ENCODE results near the gene KCTD15. TPM values are rescaled to one million over a fixed set of nuclear protein-coding genes. Genes with fewer than 3 reads are reported as not detected.

The KCTD15 gene
- total and polyA plus RNA-seq, 2 of the 4 experiments (the other 2 are of a cell fraction) = 16.3 to 19.6 TPM

DNA sequence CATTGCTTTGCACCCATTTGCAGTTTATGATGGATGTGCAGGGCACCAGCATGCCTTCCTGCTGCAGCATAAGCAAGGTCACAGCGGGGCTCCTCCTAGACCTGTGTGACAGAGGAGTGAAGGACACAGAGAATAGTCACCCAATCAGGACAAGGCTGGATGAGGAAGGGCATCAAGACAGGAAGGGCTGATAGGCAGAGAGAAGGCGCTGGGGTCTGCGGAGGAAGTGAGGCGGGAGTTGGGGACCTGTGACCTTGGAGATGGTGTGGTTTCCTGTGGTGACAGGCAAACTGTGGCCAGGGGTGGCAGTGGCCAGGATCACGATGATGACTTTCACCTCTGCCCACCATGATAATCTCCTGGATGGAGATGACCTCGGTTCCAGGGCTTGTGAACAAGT lies 16.4 kb upstream of the KCTD15 start:
- TF ChIP-seq, protein P1, sequence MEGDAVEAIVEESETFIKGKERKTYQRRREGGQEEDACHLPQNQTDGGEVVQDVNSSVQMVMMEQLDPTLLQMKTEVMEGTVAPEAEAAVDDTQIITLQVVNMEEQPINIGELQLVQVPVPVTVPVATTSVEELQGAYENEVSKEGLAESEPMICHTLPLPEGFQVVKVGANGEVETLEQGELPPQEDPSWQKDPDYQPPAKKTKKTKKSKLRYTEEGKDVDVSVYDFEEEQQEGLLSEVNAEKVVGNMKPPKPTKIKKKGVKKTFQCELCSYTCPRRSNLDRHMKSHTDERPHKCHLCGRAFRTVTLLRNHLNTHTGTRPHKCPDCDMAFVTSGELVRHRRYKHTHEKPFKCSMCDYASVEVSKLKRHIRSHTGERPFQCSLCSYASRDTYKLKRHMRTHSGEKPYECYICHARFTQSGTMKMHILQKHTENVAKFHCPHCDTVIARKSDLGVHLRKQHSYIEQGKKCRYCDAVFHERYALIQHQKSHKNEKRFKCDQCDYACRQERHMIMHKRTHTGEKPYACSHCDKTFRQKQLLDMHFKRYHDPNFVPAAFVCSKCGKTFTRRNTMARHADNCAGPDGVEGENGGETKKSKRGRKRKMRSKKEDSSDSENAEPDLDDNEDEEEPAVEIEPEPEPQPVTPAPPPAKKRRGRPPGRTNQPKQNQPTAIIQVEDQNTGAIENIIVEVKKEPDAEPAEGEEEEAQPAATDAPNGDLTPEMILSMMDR (conservative IDR thresholded peaks at IDR 0.05; ENCODE audit: low read depth, low read length) = no peak
- no peak for TF ChIP-seq MAZ (IDR thresholded peaks at IDR 0.05; ENCODE audit: borderline replicate concordance, low read depth, low read length)
- no peak overlapping the region for H2BK120ac ChIP-seq (ENCODE audit: low read depth, low read length)
- no peak overlapping the region for H2AK5ac ChIP-seq (ENCODE audit: low read depth, low read length)
- H2BK15ac ChIP-seq (ENCODE audit: low read depth, low read length) = no peak overlapping the region
- H3K36me3 ChIP-seq (ENCODE audit: control insufficient read depth, insufficient read depth, low read length) = no peaks in the 10 kb centered on the region
- no peak overlapping the region for H4K5ac ChIP-seq (ENCODE audit: low read depth, low read length)
- no peaks in the 10 kb centered on the region for H3K79me1 ChIP-seq (ENCODE audit: low read depth in 1 of 2, low read length in 2 of 2)
- BruUV-seq (replicated peaks) = no TSS peak
- H3K23ac ChIP-seq (ENCODE audit: low read depth, low read length) = no peak overlapping the region
- H3K9me3 ChIP-seq (ENCODE audit: control insufficient read depth, insufficient read depth, low read length) = no peaks in the 10 kb centered on the region
- ChIA-PET CTCF (interaction anchor here (0.6 to 3.2 kb wide), 2 partner anchors 217 to 366 kb away, joined by 3 to 36 read pairs; no protein-coding TSS in a partner anchor), POLR2A (ENCODE audit: unreplicated experiment) (no interaction called here)
- H4K91ac ChIP-seq (ENCODE audit: insufficient read depth, low read depth, low read length) = no peak overlapping the region
- H2BK20ac ChIP-seq (ENCODE audit: low read depth, low read length) = no peak overlapping the region
- no peak overlapping the region for H3K27ac ChIP-seq (ENCODE audit: insufficient read depth, low read length)
- H3K4me1 ChIP-seq (ENCODE audit: control insufficient read depth, insufficient read depth, low read length) = no peaks in the 10 kb centered on the region
- no peak overlapping the region for H2BK5ac ChIP-seq (ENCODE audit: low read depth, low read length, poor library complexity, severe bottlenecking)
- H4K20me1 ChIP-seq (ENCODE audit: insufficient read depth, low read length) = no peaks in the 10 kb centered on the region
- no peak overlapping the region for H2AK9ac ChIP-seq (replicated peaks; ENCODE audit: low read depth, low read length, poor library complexity)
- H3K56ac ChIP-seq (ENCODE audit: extremely low read depth, insufficient read depth, low read length) = no peak overlapping the region
- no peak overlapping the region for H3K14ac ChIP-seq (replicated peaks; ENCODE audit: low read depth, low read length)
- H3K4ac ChIP-seq (ENCODE audit: low read depth, low read length) = no peak overlapping the region
- no peak overlapping the region for H4K8ac ChIP-seq (ENCODE audit: low read depth in 2 of 2, low read length in 2 of 2)
- peaks cover 16% of the 10 kb centered on the region for H3K9me1 ChIP-seq (ENCODE audit: insufficient read depth, low read length)
- H2AFZ ChIP-seq (replicated peaks; ENCODE audit: low read length, poor library complexity) = no peak overlapping the region
- dilution Hi-C loops (cut with HindIII; ENCODE audit: low sequenced_read_pairs, unreplicated experiment) (no loop called here), in situ Hi-C loops (cut with MboI; ENCODE audit: low sequenced_read_pairs) (loop anchor here (5.0 to 25.0 kb wide), 2 partner anchors 222 to 557 kb away; no protein-coding TSS in a partner anchor), intact Hi-C loops (cut with micrococcal nuclease) (no loop called here)
- ATAC-seq (ENCODE audit: low read depth) (no peak), DNase-seq (no peak)
- peaks cover 16% of the 10 kb centered on the region; the same call in 1 of the 2 replicates for H3K27me3 ChIP-seq (ENCODE audit: control insufficient read depth, insufficient read depth, low read length)
- H3K4me2 ChIP-seq (ENCODE audit: low read depth, low read length) = no peak overlapping the region
- no peak overlapping the region for H3K9ac ChIP-seq (ENCODE audit: low read depth, low read length)
- WGBS, 2 experiments (ENCODE audit: extremely low coverage in 2 of 2, insufficient read length in 1 of 2) = 80% methylated on average over 1 of the region's 6 CpGs; no CpG with 5 or more reads in 1 of the 2 experiments
- no peak overlapping the region for H3K18ac ChIP-seq (ENCODE audit: low read depth, low read length)
- no peak overlapping the region for H3K4me3 ChIP-seq (ENCODE audit: insufficient read depth, low read depth, low read length)

Data from IMR-90 (cell line).